Activated T-cell treated with anti-CD3 and anti-CD28 coated beads for 48 hours (primary cell): ENCODE data around the gene LRP1-AS.

Source experiments
- DNase-seq: peaks from one replicate; pipeline ENCODE4 v3.0.0-alpha.2; 2020; ENCODE audit warnings: low read depth

LRP1-AS gene

GRCh38 chr12:57160040-57160439 is 12.6 kb upstream of the LRP1-AS start:
- DNase-seq = no peak

- DNase-seq = no peak
Measured at GRCh38 chr12:57159311-57159710, 11.9 kb upstream of the LRP1-AS start.

- DNase-seq = no peak
Measured at GRCh38 chr12:57158665-57159064, 11.2 kb upstream of the LRP1-AS start.

DNA sequence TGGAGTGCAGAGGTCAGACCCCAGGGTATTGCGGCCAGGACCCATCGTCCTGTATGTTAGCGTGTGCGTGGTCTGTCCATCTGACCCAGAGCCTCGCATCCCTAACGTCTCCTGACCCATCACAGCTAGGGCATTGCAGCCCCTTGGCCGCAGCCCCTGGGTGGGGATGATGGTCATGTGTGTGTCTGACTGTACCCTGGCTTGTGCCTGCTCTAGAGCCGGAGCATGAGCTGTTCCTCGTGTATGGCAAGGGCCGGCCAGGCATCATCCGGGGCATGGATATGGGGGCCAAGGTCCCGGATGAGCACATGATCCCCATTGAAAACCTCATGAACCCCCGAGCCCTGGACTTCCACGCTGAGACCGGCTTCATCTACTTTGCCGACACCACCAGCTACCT is 10.8 kb upstream of the LRP1-AS start:
- DNase-seq = no peak

DNA sequence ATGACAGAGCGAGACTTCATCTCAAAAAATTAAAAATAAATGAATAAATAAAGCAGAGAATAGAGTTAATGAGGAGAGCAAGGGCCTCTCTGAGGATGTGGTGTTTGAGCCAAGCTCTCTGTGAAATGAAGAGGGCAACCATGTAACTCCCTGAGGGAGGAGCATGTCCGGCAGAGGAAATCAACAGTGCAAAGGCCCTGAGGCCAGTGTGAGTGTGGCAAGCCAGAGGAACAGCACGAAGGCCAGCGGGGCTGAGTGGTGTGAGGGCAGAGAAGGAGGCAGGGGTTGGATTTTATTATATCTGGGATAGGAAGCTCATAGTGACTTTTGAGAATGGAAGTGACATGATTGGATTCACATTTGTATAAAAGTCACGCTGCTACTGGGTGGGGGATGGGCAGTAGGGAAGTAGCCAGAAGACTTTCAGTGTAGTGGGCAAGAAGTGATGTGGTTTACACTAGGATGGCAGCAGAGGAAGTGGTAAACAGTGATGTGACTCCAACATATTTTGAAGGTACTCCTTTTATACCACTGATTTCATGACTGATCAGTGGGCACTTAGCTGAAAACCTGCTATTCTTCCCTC is 10.3 kb upstream of the LRP1-AS start:
- no peak for DNase-seq

DNA sequence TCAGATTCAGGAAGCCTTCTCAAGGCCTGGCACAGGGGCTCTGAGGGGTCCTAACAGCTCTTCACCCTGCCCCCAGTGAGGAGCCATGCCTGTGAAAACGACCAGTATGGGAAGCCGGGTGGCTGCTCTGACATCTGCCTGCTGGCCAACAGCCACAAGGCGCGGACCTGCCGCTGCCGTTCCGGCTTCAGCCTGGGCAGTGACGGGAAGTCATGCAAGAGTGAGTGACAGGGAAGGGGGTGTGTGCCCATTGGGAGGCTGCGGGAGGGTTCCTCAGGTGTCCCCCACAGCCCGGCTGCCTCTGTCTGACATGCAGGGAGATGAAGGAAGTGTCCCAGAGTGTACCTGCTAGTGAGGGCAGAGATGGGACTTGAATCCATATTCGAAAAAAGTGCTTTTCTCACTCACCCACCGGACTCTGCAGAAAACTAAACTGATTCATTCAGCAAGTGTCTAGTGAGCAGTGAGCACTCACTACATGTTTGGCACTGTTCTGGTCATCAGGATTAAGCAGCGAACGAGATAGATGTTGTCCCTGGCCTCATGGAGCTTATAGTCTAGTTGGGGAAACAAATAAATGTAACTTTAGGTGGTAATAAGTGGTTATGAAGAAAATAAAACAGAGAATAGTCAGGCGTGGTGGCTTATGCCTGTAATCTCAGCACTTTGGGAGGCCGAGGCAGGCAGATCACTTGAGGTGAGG is 9.4 kb upstream of the LRP1-AS start:
- DNase-seq = no peak

- DNase-seq = no peak
Measured at GRCh38 chr12:57154804-57155434, 7.5 kb upstream of the LRP1-AS start.

- DNase-seq = no peak
Measured at GRCh38 chr12:57154076-57154475, 6.7 kb upstream of the LRP1-AS start.

DNA sequence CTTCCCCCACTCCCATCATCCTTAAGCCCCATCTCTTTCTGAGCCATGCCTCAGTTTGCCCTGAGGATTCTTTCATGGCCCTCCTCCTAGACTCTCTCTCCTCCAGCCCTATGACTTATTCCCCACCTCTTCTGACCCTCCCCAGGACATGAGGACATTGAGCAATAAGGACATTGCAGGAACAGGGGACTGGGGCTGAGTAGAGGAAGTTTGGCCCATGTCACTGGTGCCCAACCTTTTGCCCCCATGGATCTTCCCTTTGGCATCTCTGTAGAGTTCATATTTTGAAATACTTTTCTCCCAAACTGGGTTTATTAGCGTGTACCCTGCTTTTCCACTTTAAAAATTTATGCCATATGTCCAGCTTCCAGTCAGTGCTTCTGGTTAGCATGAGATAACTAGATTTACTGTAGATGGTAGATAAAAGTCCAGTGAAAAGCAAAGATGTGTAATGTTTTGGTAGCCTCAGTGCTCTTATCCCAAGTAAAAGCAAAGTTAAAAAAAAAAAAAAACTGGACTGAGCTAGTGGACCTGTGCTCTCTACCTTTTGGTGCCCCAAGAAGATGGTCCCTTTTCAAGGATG is 6.1 kb upstream of the LRP1-AS start:
- DNase-seq = no peak

GRCh38 chr12:57152639-57153038 is 5.2 kb upstream of the LRP1-AS start:
- no peak for DNase-seq

- no peak for DNase-seq
Measured at GRCh38 chr12:57151741-57152630, 4.6 kb upstream of the LRP1-AS start.

DNA sequence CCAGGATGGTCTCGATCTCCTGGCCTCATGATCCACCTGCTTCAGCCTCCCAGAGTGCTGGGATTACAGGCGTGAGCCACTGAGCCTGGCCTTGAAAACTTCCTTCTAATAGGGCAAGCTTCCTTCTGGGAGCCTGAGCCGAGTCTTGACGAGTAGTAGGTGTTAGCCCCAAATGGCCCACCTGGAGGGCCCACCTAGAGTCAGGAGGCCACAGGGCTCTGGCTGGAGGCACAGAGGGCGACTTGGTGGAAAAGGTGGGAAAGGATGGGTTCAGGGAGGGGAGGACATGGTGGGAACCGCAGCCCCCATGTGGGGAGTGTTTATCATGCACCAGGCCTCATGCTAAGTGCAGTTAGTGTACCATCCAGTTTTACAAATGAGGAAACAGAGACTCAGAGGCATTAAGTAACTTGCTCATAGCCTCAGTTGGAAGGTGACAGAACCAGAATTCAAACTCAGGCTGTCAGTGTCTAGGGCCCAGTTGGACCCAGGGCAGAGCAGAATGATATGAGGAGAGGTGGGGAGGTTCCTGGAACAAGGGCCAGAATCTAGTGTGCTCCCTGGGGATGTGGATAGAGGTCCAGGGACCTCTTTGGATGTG is 3.1 kb upstream of the LRP1-AS start:
- no peak for DNase-seq

GRCh38 chr12:57149245-57149900 is 2.0 kb upstream of the LRP1-AS start:
- DNase-seq = no peak

- no peak for DNase-seq
Measured at GRCh38 chr12:57148469-57149244, 1.2 kb upstream of the LRP1-AS start.

GRCh38 chr12:57146092-57146491 is 1.3 kb downstream of the LRP1-AS start:
- no peak for DNase-seq

DNA sequence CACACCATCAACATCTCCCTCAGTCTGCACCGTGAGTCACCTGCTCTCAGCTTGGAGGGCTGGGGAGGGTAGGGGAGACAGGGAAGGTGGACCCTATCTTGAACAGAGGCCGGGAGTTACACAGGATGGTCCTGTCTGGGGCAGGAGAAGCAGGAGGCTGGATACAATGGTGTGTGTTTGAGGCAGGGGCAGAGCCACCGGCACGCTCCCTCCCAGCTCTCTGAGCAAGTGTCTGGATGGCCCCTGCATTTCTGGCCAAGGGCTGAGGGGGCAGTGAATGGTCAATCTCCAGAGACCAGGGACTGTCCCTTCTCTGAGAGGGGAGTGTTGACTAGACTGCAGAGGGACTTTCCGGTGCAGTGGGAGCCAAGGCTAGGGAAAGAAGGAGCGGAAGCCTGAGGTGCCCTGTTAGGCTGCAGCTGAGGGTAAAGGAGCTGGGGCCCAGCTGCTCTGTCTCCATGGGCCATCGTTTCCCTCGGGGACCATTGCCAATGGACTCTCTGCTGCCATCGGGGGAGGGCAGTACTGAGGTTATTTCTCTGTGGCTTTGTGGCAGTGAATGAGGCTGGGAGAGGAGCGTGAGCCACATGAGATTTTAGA is 1.9 kb downstream of the LRP1-AS start:
- no peak for DNase-seq

- DNase-seq = no peak
Measured at GRCh38 chr12:57143454-57143853, 4.0 kb downstream of the LRP1-AS start.

- DNase-seq = no peak
Measured at GRCh38 chr12:57142727-57143126, 4.7 kb downstream of the LRP1-AS start.

- DNase-seq = no peak
Measured at GRCh38 chr12:57142121-57142520, 5.3 kb downstream of the LRP1-AS start.

DNA sequence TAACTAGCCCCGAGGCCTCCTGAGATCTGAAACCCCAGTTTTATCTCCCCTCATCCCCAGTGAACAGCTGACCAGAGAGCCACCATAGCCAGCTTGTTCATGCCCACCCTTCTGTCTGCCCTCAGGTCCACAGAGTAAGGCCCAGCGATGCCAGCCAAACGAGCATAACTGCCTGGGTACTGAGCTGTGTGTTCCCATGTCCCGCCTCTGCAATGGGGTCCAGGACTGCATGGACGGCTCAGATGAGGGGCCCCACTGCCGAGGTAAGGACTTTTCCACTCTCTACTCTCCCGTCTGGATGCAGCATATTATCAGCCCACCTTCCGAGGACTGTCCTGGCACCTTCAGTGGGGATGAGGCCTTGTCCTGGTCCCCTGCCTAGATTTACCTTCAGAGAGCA is 6.2 kb downstream of the LRP1-AS start:
- DNase-seq = no peak
